Suprapubic skin (tissue), 3 donors: ENCODE measurements around the gene PNRC2.

Experiments
- POLR2A ChIP-seq, 2 donors: fragments of 450-650 bp; IDR thresholded peaks; one replicate each; pipeline ENCODE4 v1.6.1; 2017; ENCODE audit warnings: antibody characterized with exemption in 2 of 2, mild to moderate bottlenecking in 2 of 2, moderate library complexity in 2 of 2
- TF ChIP-seq, protein P1 (sequence below), 2 donors: fragments of 200-600 bp in 1 of 2; fragments of 450-650 bp in 1 of 2; sonication (generic) in 1 of 2; IDR thresholded peaks; one replicate each; pipeline ENCODE4 v1.5.1; 2016 to 2019; ENCODE audit warnings: antibody characterized with exemption in 2 of 2, mild to moderate bottlenecking in 1 of 2, moderate library complexity in 1 of 2

DNA sequence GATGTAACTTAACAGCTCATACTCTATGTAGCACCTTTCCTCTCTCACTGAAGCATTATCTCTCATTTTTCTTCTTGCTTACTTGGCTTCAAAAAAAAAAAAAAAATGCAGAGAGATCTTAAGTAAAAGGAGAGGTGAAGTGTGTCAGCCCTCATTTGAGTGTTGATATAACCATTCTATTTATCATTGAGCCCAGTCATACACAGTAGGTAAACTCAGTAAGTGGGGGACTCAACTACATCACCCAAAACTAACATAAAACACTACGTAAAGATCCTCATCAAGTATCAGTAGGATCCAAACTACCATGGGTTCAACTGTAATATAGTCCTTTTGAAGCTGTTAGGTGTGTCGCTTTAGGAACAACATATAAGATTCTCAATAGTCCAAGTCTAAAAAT, 8.2 kb downstream of the PNRC2 start:
- TF ChIP-seq, protein P1, sequence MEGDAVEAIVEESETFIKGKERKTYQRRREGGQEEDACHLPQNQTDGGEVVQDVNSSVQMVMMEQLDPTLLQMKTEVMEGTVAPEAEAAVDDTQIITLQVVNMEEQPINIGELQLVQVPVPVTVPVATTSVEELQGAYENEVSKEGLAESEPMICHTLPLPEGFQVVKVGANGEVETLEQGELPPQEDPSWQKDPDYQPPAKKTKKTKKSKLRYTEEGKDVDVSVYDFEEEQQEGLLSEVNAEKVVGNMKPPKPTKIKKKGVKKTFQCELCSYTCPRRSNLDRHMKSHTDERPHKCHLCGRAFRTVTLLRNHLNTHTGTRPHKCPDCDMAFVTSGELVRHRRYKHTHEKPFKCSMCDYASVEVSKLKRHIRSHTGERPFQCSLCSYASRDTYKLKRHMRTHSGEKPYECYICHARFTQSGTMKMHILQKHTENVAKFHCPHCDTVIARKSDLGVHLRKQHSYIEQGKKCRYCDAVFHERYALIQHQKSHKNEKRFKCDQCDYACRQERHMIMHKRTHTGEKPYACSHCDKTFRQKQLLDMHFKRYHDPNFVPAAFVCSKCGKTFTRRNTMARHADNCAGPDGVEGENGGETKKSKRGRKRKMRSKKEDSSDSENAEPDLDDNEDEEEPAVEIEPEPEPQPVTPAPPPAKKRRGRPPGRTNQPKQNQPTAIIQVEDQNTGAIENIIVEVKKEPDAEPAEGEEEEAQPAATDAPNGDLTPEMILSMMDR (IDR thresholded peaks at IDR 0.05) = no peak
- TF ChIP-seq POLR2A (IDR thresholded peaks at IDR 0.05) = no peak
